Tibial nerve (tissue), 4 donors: Measurements from ENCODE around the gene NUDT12. TPM values are rescaled to one million over a fixed set of nuclear protein-coding genes. Genes with fewer than 3 reads are reported as not detected.

Experiments used
- DNase-seq, 2 donors: peaks; one replicate each; pipeline ENCODE4 v3.0.0-alpha.2; 2019; ENCODE audit warnings: low spot score in 2 of 2
- H3K27ac ChIP-seq, 4 donors: fragments of 200-600 bp; sonication (generic) in 3 of 4; one replicate each; pipeline ENCODE4 v1.5.1; 2017 to 2019; ENCODE audit warnings: mild to moderate bottlenecking in 1 of 4
- H3K27me3 ChIP-seq, 2 donors: fragments of 200-600 bp; sonication (generic) in 1 of 2; one replicate each; pipeline versions ENCODE4 v1.5.1 to v1.6.0; 2017 to 2019
- H3K36me3 ChIP-seq, 3 donors: fragments of 200-600 bp; sonication (generic); one replicate each; pipeline ENCODE4 v1.5.1; 2018 to 2019
- H3K4me1 ChIP-seq, 4 donors: fragments of 200-600 bp; sonication (generic) in 3 of 4; one replicate each; pipeline ENCODE4 v1.5.1; 2017 to 2019
- H3K4me3 ChIP-seq, 4 donors: fragments of 200-600 bp; sonication (generic) in 3 of 4; one replicate each; pipeline ENCODE4 v1.5.1; 2017 to 2019; ENCODE audit warnings: mild to moderate bottlenecking in 1 of 4, moderate library complexity in 1 of 4
- H3K9me3 ChIP-seq, 4 donors: fragments of 200-600 bp; sonication (generic) in 3 of 4; one replicate each; pipeline ENCODE4 v1.5.1; 2017 to 2019
- EP300 ChIP-seq, 2 donors: sonication (generic); formaldehyde crosslinking; IDR thresholded peaks; one replicate each; pipeline ENCODE4 v1.6.1; 2017; ENCODE audit warnings: antibody characterized with exemption in 2 of 2, mild to moderate bottlenecking in 1 of 2
- POLR2A ChIP-seq, 2 donors: fragments of 450-650 bp; IDR thresholded peaks; one replicate each; pipeline ENCODE4 v1.6.1; 2017; ENCODE audit warnings: antibody characterized with exemption in 2 of 2, mild to moderate bottlenecking in 2 of 2, moderate library complexity in 2 of 2
- WGBS, 2 donors: methylation state at CpG; one replicate each; pipeline ENCODE4 v1.1.5; 2018; 5-methylcytosine and 5-hydroxymethylcytosine counted together
- total RNA-seq, 4 donors: library from RNA; depleted of rRNA; stranded (reverse); fragments of >200 nt; gene quantifications; one replicate each; pipeline ENCODE4 v1.1.0, GENCODE V29; 2016
- TF ChIP-seq, protein P1 (sequence below), 5 experiments: fragments of 200-600 bp in 3 of 5; fragments of 450-650 bp in 2 of 5; sonication (generic) in 3 of 5; IDR thresholded peaks; one replicate each; pipeline ENCODE4 v1.5.1; 2016 to 2019; ENCODE audit warnings: antibody characterized with exemption in 5 of 5, mild to moderate bottlenecking in 3 of 5, moderate library complexity in 2 of 5

The NUDT12 gene
- 10 to 100 TPM; 12.0 to 27.1 (median 19.4) TPM for total RNA-seq

DNA sequence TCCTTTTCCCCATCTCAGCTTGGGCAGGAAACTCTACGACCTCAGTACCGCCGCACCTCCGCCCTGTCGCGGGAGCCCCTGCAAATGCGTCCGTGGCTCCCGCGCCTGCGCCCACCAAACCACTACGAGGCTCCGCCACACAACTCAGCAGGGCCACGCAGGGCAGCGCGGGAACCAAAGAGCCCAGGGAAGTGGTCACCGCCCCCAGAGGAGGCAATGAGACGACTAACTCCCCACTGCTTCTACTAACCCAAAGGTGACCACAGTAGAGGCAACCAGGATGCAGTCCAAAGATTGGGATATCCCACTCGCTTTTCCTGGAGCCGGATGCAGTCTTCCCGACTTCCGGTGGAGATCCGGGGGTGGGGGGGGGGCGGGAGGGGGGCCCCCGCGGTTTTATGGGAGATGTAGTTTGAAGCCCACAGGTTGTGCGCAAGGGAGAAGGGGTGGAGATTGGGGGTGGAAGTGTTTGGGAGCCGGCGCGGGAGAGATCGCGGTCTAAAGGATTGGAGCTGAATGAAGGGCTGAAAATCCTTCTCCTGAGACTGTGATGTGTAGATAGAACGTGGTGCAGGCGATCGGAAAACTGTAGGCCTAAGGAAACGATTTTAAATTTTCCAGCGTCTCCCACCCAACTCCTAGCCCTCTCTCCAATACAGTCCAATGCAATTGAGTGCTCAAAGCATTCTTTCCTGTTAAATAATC, at the start of gene NUDT12:
NUDT12 (minus strand) TSS at position 337 of the 705 bp plus-strand sequence. CDS start 2,541 bp downstream, outside the sequence.
- DNase-seq: peak; percentile 26 to 48
- Histone ChIP-seq H3K4me3 (peak within 1 kb of the TSS; percentile 67 to 85 (median 74)), H3K27ac (peak within 1 kb of the TSS; percentile 82 to 94 (median 88)), H3K9me3 (no peaks in the 10 kb centered on the region), H3K36me3 (no peaks in the 10 kb centered on the region), H3K27me3 (no peaks in the 10 kb centered on the region), H3K4me1 (peaks cover 0 to 12% (median 3%) of the 10 kb centered on the region in 4 donors)
- WGBS, 2 donors: 1 to 5% methylated on average over 35 of the region's 37 CpGs
- TF ChIP-seq, protein P1, sequence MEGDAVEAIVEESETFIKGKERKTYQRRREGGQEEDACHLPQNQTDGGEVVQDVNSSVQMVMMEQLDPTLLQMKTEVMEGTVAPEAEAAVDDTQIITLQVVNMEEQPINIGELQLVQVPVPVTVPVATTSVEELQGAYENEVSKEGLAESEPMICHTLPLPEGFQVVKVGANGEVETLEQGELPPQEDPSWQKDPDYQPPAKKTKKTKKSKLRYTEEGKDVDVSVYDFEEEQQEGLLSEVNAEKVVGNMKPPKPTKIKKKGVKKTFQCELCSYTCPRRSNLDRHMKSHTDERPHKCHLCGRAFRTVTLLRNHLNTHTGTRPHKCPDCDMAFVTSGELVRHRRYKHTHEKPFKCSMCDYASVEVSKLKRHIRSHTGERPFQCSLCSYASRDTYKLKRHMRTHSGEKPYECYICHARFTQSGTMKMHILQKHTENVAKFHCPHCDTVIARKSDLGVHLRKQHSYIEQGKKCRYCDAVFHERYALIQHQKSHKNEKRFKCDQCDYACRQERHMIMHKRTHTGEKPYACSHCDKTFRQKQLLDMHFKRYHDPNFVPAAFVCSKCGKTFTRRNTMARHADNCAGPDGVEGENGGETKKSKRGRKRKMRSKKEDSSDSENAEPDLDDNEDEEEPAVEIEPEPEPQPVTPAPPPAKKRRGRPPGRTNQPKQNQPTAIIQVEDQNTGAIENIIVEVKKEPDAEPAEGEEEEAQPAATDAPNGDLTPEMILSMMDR (IDR thresholded peaks at IDR 0.05): no peak
- TF ChIP-seq POLR2A (IDR thresholded peaks at IDR 0.05) (peak; percentile 48 to 51), EP300 (IDR thresholded peaks at IDR 0.05) (peak in 1 of 2 donors; percentile 89)

DNA sequence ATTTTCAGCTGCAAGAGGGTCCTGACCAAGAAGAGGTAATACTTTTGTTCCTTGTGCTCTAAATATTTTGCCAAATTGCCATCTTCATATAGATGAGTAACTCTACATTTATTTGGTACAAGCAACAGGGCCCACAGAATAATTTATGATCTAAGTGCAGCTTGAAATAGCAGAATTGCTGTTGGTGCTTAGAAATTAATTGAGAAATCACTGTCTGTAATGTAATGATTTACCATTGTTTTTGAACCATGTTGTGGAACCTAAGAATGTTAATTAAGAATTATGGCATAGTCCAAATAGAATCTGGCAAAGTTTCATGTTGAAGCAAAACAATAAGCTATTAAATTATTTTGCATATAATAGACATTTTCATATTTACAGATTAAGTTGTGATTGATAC, 44.8 kb upstream of the NUDT12 start:
- no peak for DNase-seq
- TF ChIP-seq, protein P1 (IDR thresholded peaks at IDR 0.05): no peak
- Histone ChIP-seq H3K4me3 (no peak overlapping the region), H3K4me1 (no peaks in the 10 kb centered on the region), H3K9me3 (no peaks in the 10 kb centered on the region), H3K27ac (no peak overlapping the region), H3K36me3 (no peaks in the 10 kb centered on the region), H3K27me3 (no peaks in the 10 kb centered on the region)

DNA sequence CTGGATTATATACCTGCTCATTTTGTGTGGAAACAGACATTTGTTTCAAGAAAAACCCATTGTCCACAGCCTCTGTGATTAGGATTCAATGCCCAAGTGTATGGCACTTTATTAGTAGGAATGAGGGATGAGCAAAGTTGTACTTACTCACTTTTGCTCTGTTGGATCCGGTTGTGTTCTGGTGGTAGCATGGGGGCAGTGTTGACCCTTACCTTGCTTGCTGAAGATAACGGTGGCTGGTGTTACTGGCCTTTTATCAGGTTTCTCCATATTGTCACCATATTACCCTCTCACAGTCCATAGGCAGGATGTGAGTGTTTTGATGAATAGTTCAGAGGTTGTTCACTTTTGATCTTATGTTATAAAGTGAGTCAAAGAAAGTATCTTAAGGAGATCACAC, 42.7 kb upstream of the NUDT12 start:
- WGBS, 2 donors: 85 to 89% methylated on average over 2 of the region's 2 CpGs
- Histone ChIP-seq H3K27me3 (no peaks in the 10 kb centered on the region), H3K9me3 (no peaks in the 10 kb centered on the region), H3K4me1 (no peaks in the 10 kb centered on the region), H3K4me3 (no peak overlapping the region), H3K27ac (no peak overlapping the region), H3K36me3 (no peaks in the 10 kb centered on the region)
- no peak for DNase-seq
- TF ChIP-seq, protein P1 (IDR thresholded peaks at IDR 0.05): no peak
- TF ChIP-seq POLR2A (IDR thresholded peaks at IDR 0.05) (no peak), EP300 (IDR thresholded peaks at IDR 0.05) (no peak)

DNA sequence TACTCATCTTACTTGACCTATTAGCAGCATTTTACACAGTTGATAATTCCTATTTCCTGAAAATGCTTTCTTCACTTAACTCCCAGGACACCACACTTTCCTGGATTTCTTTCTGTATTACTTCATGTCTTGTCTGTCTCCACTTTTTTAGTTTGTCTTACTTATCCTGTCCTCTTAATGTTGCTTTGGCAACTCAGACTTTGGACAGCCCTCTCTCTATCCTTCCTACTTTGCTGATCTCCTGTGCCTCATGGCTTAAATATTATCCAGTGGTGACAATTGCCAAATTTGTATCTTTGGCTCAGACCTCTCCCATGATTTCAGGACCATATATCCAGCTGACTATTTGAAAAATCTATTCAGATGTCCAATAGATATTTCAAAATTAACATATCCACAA, 39.8 kb upstream of the NUDT12 start:
- no peak overlapping the region for H3K4me3 ChIP-seq
- no peak for DNase-seq
- no peaks in the 10 kb centered on the region for H3K27me3 ChIP-seq
- TF ChIP-seq POLR2A (IDR thresholded peaks at IDR 0.05): no peak
- TF ChIP-seq, protein P1 (IDR thresholded peaks at IDR 0.05): no peak
- TF ChIP-seq EP300 (IDR thresholded peaks at IDR 0.05): no peak
- peaks cover 0 to 8% (median 0%) of the 10 kb centered on the region in 4 donors for H3K4me1 ChIP-seq
- H3K9me3 ChIP-seq: no peaks in the 10 kb centered on the region
- no peak overlapping the region for H3K27ac ChIP-seq
- H3K36me3 ChIP-seq: no peaks in the 10 kb centered on the region

DNA sequence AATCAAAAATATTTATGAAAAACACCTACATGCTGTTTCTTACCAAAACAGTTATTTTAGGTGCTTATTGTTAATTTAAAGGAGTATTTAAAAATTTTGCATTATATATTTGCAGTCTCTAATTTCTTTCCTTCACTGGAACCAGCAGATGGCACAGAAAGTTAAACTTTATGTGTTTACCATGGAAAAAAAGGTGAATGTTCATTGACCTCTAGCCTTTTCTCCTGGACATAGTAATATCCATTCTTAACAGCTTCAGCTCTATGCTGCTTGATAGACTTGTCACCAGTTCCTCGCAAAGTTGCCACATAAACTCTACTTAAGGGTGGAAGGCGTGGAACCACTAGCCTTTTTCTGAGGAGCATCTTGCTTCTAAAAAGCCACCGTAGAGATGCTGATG, 38.7 kb upstream of the NUDT12 start:
- 93 to 95% methylated on average over 3 of the region's 3 CpGs for WGBS, 2 donors
- no peak overlapping the region for H3K4me3 ChIP-seq
- no peaks in the 10 kb centered on the region for H3K27me3 ChIP-seq
- H3K9me3 ChIP-seq: no peaks in the 10 kb centered on the region
- DNase-seq: no peak
- no peaks in the 10 kb centered on the region for H3K36me3 ChIP-seq
- H3K27ac ChIP-seq: no peak overlapping the region
- TF ChIP-seq, protein P1 (IDR thresholded peaks at IDR 0.05): no peak
- TF ChIP-seq EP300 (IDR thresholded peaks at IDR 0.05) (no peak), POLR2A (IDR thresholded peaks at IDR 0.05) (no peak)
- H3K4me1 ChIP-seq: peaks cover 0 to 10% (median 0%) of the 10 kb centered on the region in 4 donors
